VCaP (cell line): ENCODE data around the gene TFEB.

ENCODE experiments used
- H3K27ac ChIP-seq: fragments of 450-650 bp; 2 replicates; pipeline ENCODE4 v1.5.1; 2017
- CTCF ChIP-seq: fragments of 450-650 bp; conservative IDR thresholded peaks from 2 replicates; pipeline ENCODE4 v1.5.1; 2017; ENCODE audit warnings: mild to moderate bottlenecking, moderate library complexity

TFEB gene

GRCh38 chr6:41748542-41748941 lies 13.1 kb upstream of the TFEB start:
- no peak for TF ChIP-seq CTCF
- H3K27ac ChIP-seq: no peak overlapping the region

- no peak for TF ChIP-seq CTCF
- H3K27ac ChIP-seq: no peak overlapping the region
Measured at GRCh38 chr6:41748102-41748477, 12.7 kb upstream of the TFEB start.

GRCh38 chr6:41747256-41748101 lies 12.1 kb upstream of the TFEB start, which contains the start of gene PGC:
Gene PGC, minus strand, starts transcription at chr6:41747397. Its CDS starts 63 bp downstream, at chr6:41747334.
- no peak for TF ChIP-seq CTCF
- no peak within 1 kb of the TSS for H3K27ac ChIP-seq

DNA sequence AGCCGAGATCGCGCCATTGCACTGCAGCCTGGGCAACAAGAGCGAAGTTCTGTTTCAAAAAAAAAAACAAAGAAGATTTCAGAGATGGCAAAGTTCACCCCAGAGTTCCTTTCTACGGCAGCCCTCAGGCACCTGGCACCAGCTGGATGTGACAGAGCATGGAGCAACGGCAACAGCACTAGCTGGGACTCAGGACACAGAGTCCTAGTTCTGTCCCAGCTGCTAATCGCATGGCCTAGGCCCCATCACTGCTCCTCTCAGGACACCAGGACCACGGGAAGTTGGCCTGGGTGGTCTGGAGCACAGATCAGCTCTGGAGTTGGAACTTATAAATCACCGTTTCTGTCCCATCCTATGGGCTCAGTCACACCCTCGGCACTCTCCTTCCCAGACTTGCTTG lies 10.7 kb upstream of the TFEB start:
- no peak overlapping the region for H3K27ac ChIP-seq
- no peak for TF ChIP-seq CTCF

DNA sequence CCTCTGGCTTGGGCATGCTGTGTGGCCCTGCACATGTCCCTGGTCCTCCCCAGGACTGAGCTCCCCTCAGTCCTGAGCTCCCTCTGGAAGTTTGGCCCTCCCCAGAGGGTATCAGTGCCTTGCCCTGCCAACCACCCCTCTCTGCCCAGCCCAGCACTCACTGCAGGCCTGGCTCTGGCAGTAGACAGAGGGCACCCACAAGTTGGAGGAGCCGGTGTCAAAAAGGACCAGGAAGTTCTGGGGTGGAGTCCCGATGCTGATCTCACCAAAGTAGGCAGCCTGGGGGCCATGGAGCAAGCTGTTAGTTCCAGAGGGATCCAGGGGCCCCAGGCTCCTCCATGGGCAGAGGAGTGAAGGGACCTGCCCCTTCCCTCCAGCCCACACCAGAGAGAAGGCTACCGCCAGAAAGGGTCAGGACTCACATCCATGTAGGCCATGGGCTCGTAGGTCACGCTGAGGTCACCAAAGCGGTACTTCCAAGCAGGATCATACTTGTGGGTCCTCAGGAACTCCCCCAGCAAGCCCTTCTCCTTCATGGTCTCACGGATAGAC lies 8.9 kb upstream of the TFEB start:
- H3K27ac ChIP-seq: no peak overlapping the region
- TF ChIP-seq CTCF: no peak

DNA sequence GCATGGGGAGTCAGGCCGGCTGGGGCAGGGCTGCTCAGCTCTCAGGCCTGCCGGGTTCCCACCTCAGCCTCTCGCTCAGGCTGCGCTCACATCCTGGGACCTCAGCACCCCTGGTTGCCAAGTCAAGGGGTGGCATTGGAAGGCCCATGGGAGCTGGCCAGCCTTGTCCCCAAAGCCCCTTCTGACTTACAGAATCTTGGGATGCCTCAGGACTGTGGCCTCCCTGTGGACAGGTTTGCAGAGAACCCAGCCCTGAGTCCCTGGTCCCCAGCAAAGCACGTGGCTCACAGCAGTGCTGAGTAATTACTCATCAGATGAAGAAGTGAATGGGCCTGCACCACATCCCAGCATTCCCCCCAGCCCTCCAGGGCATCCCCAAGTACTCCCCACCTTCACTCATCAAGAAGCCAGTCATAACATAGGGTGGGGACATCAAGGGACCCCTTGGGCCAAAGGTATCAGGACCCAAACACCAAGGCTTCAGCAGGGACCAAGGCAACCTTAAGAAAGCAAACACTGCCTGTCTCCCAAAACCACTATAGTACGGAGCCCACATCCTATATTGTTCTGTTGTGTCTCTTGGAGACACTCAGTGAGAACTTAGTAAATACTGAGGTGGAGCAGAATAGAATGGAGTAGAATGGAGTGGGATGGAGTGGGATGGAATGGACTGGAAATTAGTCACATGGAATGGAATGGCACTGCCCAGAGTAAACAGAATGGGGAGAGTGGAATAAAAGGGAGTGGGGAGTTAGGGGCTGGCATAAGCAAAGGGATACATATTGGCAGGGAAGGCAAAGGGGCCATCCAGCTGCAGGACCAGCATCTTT lies 8.2 kb upstream of the TFEB start:
- no peak for TF ChIP-seq CTCF
- no peak overlapping the region for H3K27ac ChIP-seq
